ENCODE results near the gene PIK3R5. TPM values are rescaled to one million over a fixed set of nuclear protein-coding genes. Genes with fewer than 3 reads are reported as not detected.

The PIK3R5 gene
- total RNA-seq, 1 experiment from 2014 or later: 5.9 TPM

DNA sequence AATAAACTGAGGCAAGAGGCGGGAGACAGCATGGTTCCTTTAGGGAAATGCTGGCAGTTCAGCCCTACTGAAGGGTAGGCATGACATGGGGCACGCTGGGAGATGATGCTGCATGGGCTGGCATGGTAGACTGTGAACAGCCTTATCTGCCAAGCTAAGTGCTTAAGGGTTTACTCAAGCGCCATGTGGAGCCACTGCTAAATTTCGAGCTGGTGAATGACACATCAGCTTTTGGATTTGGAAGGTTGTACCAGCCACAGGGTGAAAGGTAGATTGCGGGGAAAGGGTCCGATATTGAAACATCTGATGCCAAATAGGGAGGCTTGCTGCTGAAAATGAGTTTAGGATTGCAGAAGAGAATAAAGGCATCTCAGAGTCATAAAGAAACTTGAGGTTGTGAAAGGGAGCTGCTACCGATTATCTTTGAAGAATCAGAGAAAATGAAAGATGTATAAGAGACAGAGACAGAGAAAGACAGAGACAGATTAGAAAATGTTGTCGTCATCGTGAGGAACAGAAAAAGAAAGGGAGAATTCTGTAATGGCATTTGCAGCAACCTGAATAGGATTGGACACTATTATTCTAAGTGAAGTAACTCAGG is 16.3 kb downstream of the PIK3R5 start (continued):
- TF ChIP-seq, protein P1, sequence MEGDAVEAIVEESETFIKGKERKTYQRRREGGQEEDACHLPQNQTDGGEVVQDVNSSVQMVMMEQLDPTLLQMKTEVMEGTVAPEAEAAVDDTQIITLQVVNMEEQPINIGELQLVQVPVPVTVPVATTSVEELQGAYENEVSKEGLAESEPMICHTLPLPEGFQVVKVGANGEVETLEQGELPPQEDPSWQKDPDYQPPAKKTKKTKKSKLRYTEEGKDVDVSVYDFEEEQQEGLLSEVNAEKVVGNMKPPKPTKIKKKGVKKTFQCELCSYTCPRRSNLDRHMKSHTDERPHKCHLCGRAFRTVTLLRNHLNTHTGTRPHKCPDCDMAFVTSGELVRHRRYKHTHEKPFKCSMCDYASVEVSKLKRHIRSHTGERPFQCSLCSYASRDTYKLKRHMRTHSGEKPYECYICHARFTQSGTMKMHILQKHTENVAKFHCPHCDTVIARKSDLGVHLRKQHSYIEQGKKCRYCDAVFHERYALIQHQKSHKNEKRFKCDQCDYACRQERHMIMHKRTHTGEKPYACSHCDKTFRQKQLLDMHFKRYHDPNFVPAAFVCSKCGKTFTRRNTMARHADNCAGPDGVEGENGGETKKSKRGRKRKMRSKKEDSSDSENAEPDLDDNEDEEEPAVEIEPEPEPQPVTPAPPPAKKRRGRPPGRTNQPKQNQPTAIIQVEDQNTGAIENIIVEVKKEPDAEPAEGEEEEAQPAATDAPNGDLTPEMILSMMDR (IDR thresholded peaks at IDR 0.05): no peak
- no peak for TF ChIP-seq TEAD4 (CRISPR knock-in tag; IDR thresholded peaks at IDR 0.05)
- TF ChIP-seq USF1 (CRISPR knock-in tag; IDR thresholded peaks at IDR 0.05): no peak
- no peak for TF ChIP-seq SMAD3 (CRISPR knock-in tag; IDR thresholded peaks at IDR 0.05; ENCODE audit: borderline replicate concordance)
- TF ChIP-seq TEAD1 (CRISPR knock-in tag; IDR thresholded peaks at IDR 0.05): no peak
- TF ChIP-seq PRRX2 (CRISPR knock-in tag; IDR thresholded peaks at IDR 0.05): no peak

- DNase-seq (ENCODE audit: low spot score) (no peak), ATAC-seq (no peak)
- ChIA-PET CTCF (interaction anchor here (1.0 kb wide), 1 partner anchor 48 kb away, joined by 3 read pairs; no protein-coding TSS in a partner anchor), POLR2A (no interaction called here)
- H3K36me3 Mint-ChIP-seq: peaks cover 6% of the 10 kb centered on the region; the same call in 1 of the 2 replicates
- no peak overlapping the region for H3K4me3 Mint-ChIP-seq
- H3K9me3 Mint-ChIP-seq: peaks cover 35% of the 10 kb centered on the region
- no peak overlapping the region for H3K27ac Mint-ChIP-seq
- peaks cover 4% of the 10 kb centered on the region; the same call in 1 of the 2 replicates for H3K27me3 Mint-ChIP-seq (ENCODE audit: low read depth)
- H3K4me1 Mint-ChIP-seq: no peaks in the 10 kb centered on the region
- TF ChIP-seq HMGA2 (CRISPR knock-in tag; IDR thresholded peaks at IDR 0.05) (no peak), NFE2L1 (CRISPR knock-in tag; IDR thresholded peaks at IDR 0.05) (no peak), ZNF263 (CRISPR knock-in tag; IDR thresholded peaks at IDR 0.05; ENCODE audit: low read depth) (no peak), USF2 (CRISPR knock-in tag; IDR thresholded peaks at IDR 0.05) (no peak), HMGXB4 (CRISPR knock-in tag; IDR thresholded peaks at IDR 0.05) (no peak), ATF6 (CRISPR knock-in tag; IDR thresholded peaks at IDR 0.05) (no peak), TEAD1 (CRISPR knock-in tag; IDR thresholded peaks at IDR 0.05) (no peak), GABPB1 (CRISPR knock-in tag; IDR thresholded peaks at IDR 0.05) (no peak), FOXJ3 (CRISPR knock-in tag; IDR thresholded peaks at IDR 0.05; ENCODE audit: borderline replicate concordance) (no peak), AR (CRISPR knock-in tag; IDR thresholded peaks at IDR 0.05) (no peak), ATF1 (CRISPR knock-in tag; IDR thresholded peaks at IDR 0.05) (no peak), ZBTB21 (CRISPR knock-in tag; IDR thresholded peaks at IDR 0.05; ENCODE audit: borderline replicate concordance) (no peak)
- TF ChIP-seq, protein P2, sequence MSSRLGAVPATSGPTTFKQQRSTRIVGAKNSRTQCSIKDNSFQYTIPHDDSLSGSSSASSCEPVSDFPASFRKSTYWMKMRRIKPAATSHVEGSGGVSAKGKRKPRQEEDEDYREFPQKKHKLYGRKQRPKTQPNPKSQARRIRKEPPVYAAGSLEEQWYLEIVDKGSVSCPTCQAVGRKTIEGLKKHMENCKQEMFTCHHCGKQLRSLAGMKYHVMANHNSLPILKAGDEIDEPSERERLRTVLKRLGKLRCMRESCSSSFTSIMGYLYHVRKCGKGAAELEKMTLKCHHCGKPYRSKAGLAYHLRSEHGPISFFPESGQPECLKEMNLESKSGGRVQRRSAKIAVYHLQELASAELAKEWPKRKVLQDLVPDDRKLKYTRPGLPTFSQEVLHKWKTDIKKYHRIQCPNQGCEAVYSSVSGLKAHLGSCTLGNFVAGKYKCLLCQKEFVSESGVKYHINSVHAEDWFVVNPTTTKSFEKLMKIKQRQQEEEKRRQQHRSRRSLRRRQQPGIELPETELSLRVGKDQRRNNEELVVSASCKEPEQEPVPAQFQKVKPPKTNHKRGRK (CRISPR knock-in tag; IDR thresholded peaks at IDR 0.05; ENCODE audit: borderline replicate concordance): no peak
- TF ChIP-seq, protein P3, sequence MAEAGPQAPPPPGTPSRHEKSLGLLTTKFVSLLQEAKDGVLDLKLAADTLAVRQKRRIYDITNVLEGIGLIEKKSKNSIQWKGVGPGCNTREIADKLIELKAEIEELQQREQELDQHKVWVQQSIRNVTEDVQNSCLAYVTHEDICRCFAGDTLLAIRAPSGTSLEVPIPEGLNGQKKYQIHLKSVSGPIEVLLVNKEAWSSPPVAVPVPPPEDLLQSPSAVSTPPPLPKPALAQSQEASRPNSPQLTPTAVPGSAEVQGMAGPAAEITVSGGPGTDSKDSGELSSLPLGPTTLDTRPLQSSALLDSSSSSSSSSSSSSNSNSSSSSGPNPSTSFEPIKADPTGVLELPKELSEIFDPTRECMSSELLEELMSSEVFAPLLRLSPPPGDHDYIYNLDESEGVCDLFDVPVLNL (CRISPR knock-in tag; IDR thresholded peaks at IDR 0.05; ENCODE audit: borderline replicate concordance, low read depth): no peak
- TF ChIP-seq, protein P4, sequence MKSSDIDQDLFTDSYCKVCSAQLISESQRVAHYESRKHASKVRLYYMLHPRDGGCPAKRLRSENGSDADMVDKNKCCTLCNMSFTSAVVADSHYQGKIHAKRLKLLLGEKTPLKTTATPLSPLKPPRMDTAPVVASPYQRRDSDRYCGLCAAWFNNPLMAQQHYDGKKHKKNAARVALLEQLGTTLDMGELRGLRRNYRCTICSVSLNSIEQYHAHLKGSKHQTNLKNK (CRISPR knock-in tag; IDR thresholded peaks at IDR 0.05): no peak
Observed at GRCh38 chr17:8948462-8948861, 17.0 kb downstream of the PIK3R5 start.

Data from WTC11 (cell line).